Tongue (tissue), 2 donors: Measurements from ENCODE around the gene APOA4. TPM values are rescaled to one million over a fixed set of nuclear protein-coding genes. Genes with fewer than 3 reads are reported as not detected.

Experiments
- DNase-seq: peaks from one replicate; pipeline ENCODE4 v3.0.0-alpha.2; 2015
- total RNA-seq: library from RNA; depleted of rRNA; stranded (reverse); fragments of >200 nt; gene quantifications from one replicate; pipeline ENCODE4 v1.2.3, GENCODE V29; 2014

Gene APOA4
- total RNA-seq, 1 donor from 2014 or later: not detected

DNA sequence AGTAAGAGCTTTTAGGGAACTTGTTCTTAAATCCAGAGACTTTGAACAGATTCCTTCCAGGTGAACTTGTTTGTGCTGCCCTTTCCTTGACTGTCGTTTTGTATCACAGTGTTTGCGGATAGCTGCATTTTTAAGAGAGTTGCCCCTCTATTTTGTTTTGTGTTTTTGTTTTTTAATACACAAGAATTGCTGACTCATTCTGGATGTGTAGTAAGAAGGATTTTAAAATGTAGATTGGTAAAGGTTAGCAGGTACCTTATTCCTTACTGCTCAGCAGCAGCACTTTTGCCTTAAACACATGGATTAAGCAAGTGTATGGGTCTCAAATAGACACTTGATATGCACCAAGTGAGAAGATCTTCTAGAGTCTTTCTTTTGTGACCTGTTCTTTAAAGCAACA lies 22.5 kb downstream of the APOA4 start:
- no peak for DNase-seq

DNA sequence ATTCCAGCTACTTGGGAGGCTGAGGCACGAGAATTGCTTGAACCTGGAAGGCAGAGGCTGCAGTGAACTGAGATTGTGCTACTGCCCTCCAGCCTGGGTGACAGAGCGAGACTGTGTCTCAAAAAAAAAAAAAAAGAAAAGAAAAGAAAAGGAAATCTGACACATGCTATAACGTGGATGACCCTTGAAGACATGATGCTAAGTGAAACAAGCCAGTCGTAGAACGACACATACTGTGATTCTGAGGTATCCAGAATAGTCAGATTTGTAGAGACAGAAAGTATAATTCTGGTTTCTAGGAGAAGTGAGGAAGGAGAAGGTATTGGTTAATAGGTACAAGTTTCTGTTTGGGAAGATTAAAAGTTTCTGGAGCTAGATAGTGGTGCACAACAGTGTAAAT lies 24.7 kb downstream of the APOA4 start:
- DNase-seq: no peak

DNA sequence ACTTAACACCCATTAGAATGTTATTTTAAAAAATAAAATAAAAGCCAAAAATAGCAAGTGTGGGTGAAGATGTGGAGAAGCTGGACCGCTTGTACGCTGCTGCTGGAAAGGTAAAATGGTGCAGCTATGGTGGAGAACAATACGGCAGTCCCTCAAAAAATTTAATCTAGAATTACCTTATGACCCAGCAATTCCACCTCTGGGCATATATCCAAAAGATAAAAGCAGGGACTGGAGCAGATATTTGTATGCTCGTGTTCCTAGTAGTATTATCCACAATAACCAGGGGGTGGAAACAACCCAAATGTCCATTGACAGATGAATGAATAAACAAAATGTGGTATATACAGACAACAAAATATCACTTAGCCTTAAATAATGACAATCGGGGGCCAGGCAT lies 25.3 kb downstream of the APOA4 start:
- no peak for DNase-seq

- DNase-seq: no peak
Measured at GRCh38 chr11:116796548-116796947, 26.6 kb downstream of the APOA4 start.

DNA sequence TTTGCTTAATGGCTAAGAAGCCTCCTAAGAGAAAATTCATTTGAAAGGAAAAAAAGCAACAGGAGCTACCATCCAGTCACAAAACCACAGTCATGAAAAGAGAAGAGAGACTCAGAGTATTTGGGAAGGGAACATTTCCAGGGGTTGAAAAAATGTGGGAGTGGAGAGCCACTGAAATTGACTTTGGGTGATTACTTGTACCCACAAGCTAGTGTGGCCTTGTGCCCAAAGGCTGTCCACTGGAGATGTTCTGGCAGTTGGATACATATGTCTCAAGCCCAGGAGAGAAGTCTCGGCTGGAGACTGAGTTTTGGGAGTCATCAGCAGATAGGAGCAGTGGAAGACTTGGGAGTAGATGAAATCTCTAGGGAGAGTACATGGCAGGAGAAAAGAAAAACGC lies 28.3 kb downstream of the APOA4 start:
- no peak for DNase-seq

GRCh38 chr11:116793772-116794097 lies 29.4 kb downstream of the APOA4 start:
- peak; percentile 12 for DNase-seq

DNA sequence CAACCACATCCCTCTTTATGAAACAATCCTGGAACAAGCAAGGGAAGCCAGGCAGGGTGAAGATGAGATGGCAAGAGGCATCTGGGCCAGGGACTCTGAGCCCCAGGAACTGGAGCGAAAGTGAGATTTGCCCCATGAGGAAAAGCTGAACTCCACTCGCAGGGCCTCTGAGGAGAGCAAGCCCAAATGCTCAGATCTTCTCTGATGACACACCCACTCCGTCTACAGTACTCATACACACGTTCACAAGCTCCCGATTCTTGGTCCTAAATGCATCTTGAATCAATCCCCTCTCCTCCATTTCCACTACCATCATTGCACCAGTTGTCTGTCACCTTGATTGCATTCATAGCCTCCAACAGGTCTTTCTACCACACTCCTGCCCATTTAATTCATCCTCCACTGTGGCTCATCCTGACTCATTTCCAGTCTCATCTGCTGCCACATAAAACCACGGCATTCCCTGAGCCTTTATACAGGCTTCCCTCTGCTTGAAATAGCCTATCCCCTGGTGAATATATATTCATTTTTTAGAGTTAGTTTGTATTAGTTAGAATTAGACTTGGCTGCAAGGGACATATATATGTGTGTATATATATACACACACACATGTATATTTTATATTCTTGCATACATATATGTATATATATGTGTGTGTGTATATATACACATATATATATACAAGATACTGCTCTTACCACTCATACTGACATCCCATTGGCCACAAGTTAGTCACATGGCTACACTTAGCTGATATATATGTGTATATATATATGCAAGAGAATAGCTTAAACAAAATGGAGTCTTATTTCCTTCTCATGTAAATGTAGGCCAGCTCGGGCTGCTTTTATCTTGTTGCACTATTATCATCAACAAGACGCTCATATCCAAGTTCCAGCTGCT lies 30.0 kb downstream of the APOA4 start:
- no peak for DNase-seq

DNA sequence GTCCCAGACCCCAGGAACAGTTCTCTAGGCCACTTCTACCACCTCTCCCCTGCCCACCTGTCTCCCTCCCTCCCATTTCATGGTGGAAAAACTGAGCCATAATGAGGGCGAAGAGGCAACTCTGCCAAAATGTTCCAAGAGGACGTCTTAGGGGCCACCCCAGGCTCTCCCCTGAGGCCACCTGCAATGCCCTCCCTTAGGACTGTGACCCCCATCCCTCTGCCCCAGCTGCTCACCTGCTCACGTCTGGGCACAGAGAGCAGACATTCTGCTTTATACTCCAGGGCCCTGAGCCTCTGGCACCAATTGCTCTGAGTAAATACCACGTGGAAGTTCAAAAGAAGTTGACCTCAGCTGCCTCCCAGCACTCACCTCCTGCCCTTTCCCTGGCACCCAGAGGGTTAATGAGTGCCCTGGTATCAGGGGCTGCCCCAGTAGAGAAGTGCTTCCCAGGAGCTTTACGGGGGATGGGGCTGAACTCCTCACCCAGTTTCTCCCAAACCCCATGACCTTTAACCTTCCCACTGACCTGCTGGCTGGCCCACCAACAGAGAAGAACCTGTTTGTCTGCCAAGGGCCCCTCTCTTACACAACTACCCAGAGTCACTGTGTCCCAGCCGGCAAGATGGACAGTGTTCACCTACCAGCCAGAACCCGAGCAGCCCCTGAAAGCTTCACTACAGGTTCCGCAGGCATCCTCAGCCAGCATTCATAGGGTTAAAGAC lies 30.8 kb downstream of the APOA4 start:
- no peak for DNase-seq

DNA sequence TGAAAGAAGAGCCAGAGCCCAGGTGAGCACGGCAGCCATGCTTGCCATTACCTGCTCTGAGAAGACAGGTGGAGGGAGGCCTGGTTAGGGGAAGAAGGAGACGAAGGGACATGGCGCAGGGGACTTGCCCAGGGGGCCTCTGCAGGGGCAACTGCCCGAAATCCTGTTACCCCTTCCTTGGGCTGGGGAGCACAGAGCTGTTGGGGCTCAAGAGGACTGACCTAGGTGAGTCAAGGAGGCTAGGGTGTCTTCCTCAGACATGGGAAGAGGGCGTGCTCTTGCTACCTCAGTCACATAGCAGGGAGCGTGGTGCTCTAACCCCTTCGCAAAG lies 31.3 kb downstream of the APOA4 start, which contains the start of gene APOA5:
APOA5 (minus strand) TSS at position 67 of the 331 bp plus-strand sequence; CDS start at position 48, 19 bp downstream.
- no peak for DNase-seq

- peak; percentile 84 for DNase-seq
Measured at GRCh38 chr11:116791002-116791812, 31.9 kb downstream of the APOA4 start.

DNA sequence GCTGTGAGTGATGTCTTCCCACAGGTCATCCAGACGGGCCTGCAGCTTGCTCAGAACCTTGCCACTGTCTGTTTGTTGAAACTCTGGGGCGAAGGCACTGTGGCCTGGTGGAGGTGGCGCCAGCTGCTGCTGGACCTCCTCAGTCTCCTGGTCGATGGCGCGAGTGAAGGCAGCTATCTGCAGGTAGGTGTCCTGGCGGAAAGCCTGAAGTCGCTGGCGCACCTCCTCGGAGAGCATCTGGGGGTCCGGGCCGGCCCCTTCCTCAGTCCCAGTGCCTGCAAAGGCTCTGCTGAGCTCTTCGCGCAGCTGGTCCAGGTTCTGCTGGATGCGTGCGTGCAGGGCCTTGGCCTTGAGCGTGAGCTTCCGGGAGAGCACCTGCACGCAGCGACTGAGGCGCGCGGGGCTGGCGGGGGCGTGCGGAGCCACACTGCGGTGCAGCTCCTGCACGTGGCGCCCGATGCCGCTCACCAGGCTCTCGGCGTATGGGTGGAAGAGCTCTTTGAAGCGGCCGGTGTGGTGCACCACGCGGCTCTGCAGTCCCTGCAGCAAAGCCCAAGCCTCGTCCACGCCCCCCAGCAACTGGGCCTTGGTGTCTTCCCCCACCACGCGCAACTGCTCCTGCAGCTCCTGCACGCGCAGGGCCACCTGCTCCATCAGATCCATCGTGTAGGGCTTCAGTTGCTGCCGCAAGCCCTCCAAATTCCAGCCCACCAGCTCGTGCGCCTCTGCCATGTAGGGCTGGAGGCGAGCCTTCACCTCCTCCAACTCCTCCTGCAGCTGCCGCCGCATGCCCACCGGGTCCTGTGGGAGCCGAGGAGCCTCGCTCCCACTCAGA lies 32.7 kb downstream of the APOA4 start:
- DNase-seq: peak; percentile 19

DNA sequence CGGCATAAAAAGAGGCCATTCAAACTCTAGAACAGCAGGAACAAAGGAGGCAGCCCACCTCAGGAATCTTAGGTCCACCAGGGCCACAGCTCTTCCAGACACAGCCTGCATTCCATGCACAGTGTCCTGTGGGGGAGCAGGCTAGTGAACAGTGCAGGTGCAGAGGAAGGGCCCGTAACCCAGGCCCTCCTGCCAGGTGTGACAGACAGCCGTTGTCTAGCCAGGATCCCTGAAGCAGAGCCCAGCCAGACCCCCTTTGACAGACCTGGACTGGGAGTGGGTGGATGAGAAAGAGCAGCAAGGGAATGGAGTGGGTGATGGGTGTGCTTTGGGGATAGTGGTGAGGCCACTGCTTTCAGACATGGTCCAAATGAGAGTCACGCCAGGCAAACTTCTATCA lies 34.1 kb downstream of the APOA4 start:
- no peak for DNase-seq

DNA sequence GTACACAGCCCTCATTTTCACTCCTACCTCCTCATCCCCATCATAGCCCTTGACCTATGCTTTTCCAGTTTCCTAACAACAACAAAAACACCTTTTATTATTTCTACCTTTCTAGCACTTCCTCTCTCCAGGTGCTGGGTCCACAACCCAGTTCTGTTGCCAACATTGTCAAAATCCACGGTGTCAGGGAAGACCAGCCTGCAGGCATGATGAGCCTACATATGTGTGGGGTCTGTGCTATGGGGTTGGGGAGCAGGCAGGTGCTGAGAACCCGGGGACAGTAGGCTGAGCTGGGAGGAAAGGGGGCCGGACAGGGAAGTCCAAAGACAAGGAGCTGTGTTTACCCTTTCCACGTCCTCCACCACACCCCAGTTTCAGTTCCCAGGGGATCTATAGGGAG lies 34.6 kb downstream of the APOA4 start:
- no peak for DNase-seq

DNA sequence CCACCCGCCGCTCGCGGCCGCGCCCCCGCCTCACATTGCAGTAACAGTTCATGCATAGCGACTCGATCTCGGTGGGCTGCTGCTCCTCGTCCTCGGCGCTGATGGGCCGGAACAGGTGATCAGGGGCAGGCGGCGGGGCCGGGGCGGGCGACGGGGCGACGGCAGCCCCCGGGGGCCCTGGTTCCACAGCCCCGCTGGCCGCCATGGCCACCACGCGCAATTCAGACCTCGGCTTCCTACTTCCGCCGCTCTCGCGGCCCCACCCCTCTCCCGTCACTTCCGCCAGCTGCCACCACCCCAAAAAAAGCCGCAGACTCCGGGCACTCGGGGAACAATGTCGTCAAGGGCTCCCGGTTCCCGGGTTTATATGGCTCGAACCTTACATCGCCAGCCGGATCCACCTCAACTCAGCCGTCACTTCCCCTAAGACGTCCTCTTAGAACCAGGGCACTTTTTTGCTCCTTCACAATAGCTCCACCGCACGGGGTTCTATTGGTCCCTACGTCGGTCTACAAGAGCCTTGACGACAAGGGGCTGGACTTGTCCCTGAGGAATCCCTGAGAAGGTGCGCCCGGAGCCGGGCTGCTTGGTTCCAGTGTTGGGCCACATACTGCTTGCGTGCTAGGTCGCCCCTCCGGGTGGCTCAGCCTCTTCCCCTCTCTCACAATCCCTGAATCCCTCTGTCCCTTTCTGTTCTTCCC lies 35.2 kb downstream of the APOA4 start, which contains the start of gene ZPR1:
ZPR1 (minus strand) TSS at position 238 of the 701 bp plus-strand sequence; CDS start at position 205, 33 bp downstream.
- DNase-seq: peak; percentile 92

DNA sequence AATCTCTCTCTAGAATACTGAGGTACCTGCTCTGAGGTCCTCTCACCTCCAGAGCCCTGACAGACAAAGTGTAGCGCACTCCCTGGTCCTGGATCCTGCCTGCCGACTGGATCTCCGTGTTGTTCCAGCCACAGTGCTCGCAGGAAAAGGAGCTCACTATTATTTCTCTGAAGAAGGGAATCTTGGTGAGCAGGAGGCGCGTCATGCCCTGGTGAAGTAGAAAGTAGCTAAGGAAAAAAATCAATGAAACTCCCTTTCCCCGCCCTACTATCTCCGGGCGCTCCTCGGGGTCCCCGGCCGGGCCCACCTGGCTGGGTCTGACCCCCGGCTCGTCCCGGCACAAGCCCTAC lies 35.7 kb downstream of the APOA4 start:
- DNase-seq: peak; percentile 32

GRCh38 chr11:116786966-116787365 lies 36.1 kb downstream of the APOA4 start:
- DNase-seq: peak; percentile 6

GRCh38 chr11:116786326-116786725 lies 36.8 kb downstream of the APOA4 start:
- DNase-seq: no peak

DNA sequence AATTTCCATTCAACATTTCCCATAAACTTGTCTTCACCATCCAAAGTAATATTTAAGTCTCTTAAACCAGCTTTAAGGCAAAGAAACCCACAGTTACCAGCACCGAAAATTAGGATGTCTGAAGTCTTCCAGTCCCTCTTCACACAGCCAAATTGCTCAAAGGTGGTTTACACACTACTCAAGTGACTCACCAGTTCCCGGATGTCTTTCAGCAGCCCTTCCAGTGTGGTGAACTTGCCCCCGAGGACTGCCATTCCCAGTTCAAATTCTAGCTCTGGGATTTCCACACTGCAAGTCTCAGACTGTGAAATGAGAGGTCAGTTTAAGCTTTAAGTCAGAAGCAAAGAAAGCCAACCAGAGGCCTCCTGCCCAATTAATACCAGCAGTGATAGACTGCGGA lies 40.4 kb downstream of the APOA4 start:
- no peak for DNase-seq

- DNase-seq: no peak
Measured at GRCh38 chr11:116778556-116778955, 44.5 kb downstream of the APOA4 start.

- no peak for DNase-seq
Measured at GRCh38 chr11:116777056-116777455, 46.0 kb downstream of the APOA4 start.

GRCh38 chr11:116776522-116776984 lies 46.6 kb downstream of the APOA4 start:
- DNase-seq: no peak
